MCF 10A (cell line): ENCODE data around the gene LMO2. TPM values are rescaled to one million over a fixed set of nuclear protein-coding genes. Genes with fewer than 3 reads are reported as not detected.

Experiments
- BruUV-seq: library from RNA; stranded (reverse); fragments of 400-500 nt; replicated peaks from 2 replicates; lab custom pipeline; 2021; lab: Mats Ljungman, UMichigan
- CTCF ChIA-PET: fragments of 300-600 bp; sonication (Branson Sonifier 250); formaldehyde crosslinking; extraction: SDS; loops from one replicate; lab custom pipeline; 2021; ENCODE audit warnings: antibody characterized with exemption, inconsistent platforms; lab: Yijun Ruan, JAX
- POLR2A ChIA-PET: fragments of 300-600, 350-650 bp; sonication (Branson Sonifier 250); formaldehyde crosslinking; extraction: SDS; loops from one replicate; lab custom pipeline; 2020; ENCODE audit warnings: antibody characterized with exemption, inconsistent platforms; lab: Yijun Ruan, JAX
- DNase-seq: peaks from one replicate; pipeline ENCODE4 v3.0.0-alpha.2; 2018; ENCODE audit not compliant: unreplicated experiment
- H3K27ac Mint-ChIP-seq: one replicate; pipeline ENCODE4 v1.8.0; 2022; ENCODE audit warnings: mild to moderate bottlenecking, low read depth, mixed read lengths; ENCODE audit not compliant: unreplicated experiment
- H3K27me3 Mint-ChIP-seq: one replicate; pipeline ENCODE4 v1.8.0; 2022; ENCODE audit warnings: mixed read lengths; ENCODE audit not compliant: insufficient read depth, unreplicated experiment
- H3K36me3 Mint-ChIP-seq: one replicate; pipeline ENCODE4 v1.8.0; 2022; ENCODE audit warnings: mild to moderate bottlenecking, moderate library complexity, mixed read lengths; ENCODE audit not compliant: insufficient read depth, unreplicated experiment
- H3K4me1 Mint-ChIP-seq: one replicate; pipeline ENCODE4 v1.8.0; 2022; ENCODE audit warnings: mixed read lengths; ENCODE audit not compliant: insufficient read depth, unreplicated experiment
- H3K4me3 Mint-ChIP-seq: one replicate; pipeline ENCODE4 v1.8.0; 2022; ENCODE audit warnings: mild to moderate bottlenecking, moderate library complexity, mixed read lengths; ENCODE audit not compliant: unreplicated experiment
- H3K9me3 Mint-ChIP-seq: one replicate; pipeline ENCODE4 v1.8.0; 2022; ENCODE audit warnings: mixed read lengths; ENCODE audit not compliant: unreplicated experiment
- intact Hi-C: fragments of 100-400 bp; cut with micrococcal nuclease; formaldehyde crosslinking; loops from 2 replicates; pipeline ENCODE4 v1.14.1; 2022
- total RNA-seq: library from RNA; stranded (reverse); gene quantifications from 2 replicates; pipeline ENCODE4 v1.2.3, GENCODE V29; 2022
- TF ChIP-seq, protein P1 (sequence below): fragments of 200-600 bp; IDR thresholded peaks from one replicate; pipeline ENCODE4 v1.8.0; 2022; ENCODE audit warnings: antibody characterized with exemption, mild to moderate bottlenecking; ENCODE audit not compliant: unreplicated experiment

The LMO2 gene
- total RNA-seq, 1 experiment from 2014 or later: 0.89 TPM

DNA sequence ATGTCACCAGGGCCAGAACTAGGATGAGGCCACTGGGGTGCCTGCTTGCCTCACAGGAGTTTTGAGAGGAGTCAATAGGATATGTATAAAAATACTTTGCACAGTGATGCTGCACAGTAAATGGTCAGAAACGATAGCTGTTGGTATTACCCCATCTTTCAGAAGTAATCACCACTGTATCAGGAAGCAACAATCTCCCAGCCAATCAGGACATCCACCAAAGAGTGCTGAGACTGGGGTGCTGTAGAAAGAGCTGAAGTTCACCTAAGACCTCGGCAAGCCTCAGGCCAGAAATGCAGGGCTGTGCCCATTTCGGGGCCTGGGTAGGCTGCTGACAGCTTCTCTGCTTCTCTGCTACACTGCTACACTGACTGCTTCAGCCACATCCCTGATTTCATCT, 17.4 kb downstream of the LMO2 start:
- intact Hi-C loops: no loop called here

DNA sequence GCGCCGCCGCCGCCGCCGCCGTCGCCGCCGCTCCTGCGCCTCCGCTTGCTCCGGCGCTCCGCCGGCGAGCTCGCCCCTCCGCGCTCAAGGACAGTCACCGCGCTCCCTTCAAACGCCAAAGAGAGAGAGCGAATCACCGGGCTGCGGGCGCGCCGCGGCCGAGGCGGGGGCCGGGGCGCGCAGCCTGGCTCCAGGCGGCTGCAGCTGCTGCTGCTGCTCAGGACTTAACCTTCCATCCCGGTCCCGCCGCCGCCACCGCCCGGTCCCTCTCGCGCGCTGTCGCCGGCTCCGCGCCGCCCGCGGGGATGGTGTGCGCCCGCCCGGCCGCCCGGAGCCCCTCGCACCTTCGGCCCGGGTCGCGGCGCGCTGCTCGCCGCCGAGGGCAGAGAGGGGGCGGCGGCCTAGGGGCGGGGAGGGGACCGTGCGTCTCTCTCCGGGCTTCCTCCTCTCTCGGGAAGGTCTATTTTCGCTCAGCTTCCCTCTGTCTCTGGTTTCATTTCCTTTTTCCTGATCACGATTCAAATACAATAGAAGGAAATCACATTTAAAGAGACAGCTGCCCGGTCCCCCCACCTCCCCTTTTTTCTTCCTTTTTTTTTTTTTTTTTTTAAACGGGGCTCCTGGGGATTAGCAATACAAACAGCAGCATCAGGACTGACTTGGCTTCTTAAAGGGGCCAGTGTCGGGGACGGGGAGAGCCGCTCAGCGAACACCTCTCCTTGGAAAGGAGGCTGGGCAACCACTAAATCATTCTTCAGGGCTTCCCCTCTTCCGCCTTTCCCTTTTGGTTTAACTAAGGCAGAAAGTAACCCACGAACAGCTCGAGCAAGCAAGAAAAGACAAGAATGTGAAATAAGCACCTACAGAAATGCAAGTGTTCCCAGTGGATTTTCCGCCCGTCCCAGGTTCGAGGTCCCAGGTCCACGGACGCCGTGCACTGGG, 22.1 kb downstream of the LMO2 start:
- no peaks in the 10 kb centered on the region for H3K4me1 Mint-ChIP-seq
- DNase-seq: peak; percentile 33
- no peak overlapping the region for H3K27ac Mint-ChIP-seq
- H3K4me3 Mint-ChIP-seq: peak overlapping the region; percentile 86
- no peaks in the 10 kb centered on the region for H3K36me3 Mint-ChIP-seq
- POLR2A ChIA-PET: interaction anchor here (0.6 to 1.3 kb wide), 4 partner anchors 55 to 624 kb away, joined by 3 to 5 read pairs (median 4); no protein-coding TSS in a partner anchor
- H3K9me3 Mint-ChIP-seq: no peaks in the 10 kb centered on the region
- no TSS peak for BruUV-seq
- CTCF ChIA-PET: interaction anchor here (0.7 to 4.1 kb wide), 4 partner anchors 12 to 118 kb away, joined by 3 to 25 read pairs (median 5); no protein-coding TSS in a partner anchor
- TF ChIP-seq, protein P1, sequence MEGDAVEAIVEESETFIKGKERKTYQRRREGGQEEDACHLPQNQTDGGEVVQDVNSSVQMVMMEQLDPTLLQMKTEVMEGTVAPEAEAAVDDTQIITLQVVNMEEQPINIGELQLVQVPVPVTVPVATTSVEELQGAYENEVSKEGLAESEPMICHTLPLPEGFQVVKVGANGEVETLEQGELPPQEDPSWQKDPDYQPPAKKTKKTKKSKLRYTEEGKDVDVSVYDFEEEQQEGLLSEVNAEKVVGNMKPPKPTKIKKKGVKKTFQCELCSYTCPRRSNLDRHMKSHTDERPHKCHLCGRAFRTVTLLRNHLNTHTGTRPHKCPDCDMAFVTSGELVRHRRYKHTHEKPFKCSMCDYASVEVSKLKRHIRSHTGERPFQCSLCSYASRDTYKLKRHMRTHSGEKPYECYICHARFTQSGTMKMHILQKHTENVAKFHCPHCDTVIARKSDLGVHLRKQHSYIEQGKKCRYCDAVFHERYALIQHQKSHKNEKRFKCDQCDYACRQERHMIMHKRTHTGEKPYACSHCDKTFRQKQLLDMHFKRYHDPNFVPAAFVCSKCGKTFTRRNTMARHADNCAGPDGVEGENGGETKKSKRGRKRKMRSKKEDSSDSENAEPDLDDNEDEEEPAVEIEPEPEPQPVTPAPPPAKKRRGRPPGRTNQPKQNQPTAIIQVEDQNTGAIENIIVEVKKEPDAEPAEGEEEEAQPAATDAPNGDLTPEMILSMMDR: no peak
- intact Hi-C loops: no loop called here
- no peaks in the 10 kb centered on the region for H3K27me3 Mint-ChIP-seq

More for the DNA sequence above, 17.4 kb downstream of the LMO2 start:
- peaks cover 17% of the 10 kb centered on the region for H3K27me3 Mint-ChIP-seq
- CTCF ChIA-PET: interaction anchor here (0.5 to 2.5 kb wide), 6 partner anchors 9 to 228 kb away, joined by 3 to 17 read pairs (median 4); no protein-coding TSS in a partner anchor
- POLR2A ChIA-PET: interaction anchor here (0.7 to 1.1 kb wide), 3 partner anchors 11 to 79 kb away, joined by 3 read pairs; no protein-coding TSS in a partner anchor
- H3K4me1 Mint-ChIP-seq: no peaks in the 10 kb centered on the region
- H3K9me3 Mint-ChIP-seq: no peaks in the 10 kb centered on the region
- TF ChIP-seq, protein P1: no peak
- H3K4me3 Mint-ChIP-seq: no peak overlapping the region
- H3K36me3 Mint-ChIP-seq: no peaks in the 10 kb centered on the region
- no peak overlapping the region for H3K27ac Mint-ChIP-seq
- no TSS peak for BruUV-seq
- no peak for DNase-seq

DNA sequence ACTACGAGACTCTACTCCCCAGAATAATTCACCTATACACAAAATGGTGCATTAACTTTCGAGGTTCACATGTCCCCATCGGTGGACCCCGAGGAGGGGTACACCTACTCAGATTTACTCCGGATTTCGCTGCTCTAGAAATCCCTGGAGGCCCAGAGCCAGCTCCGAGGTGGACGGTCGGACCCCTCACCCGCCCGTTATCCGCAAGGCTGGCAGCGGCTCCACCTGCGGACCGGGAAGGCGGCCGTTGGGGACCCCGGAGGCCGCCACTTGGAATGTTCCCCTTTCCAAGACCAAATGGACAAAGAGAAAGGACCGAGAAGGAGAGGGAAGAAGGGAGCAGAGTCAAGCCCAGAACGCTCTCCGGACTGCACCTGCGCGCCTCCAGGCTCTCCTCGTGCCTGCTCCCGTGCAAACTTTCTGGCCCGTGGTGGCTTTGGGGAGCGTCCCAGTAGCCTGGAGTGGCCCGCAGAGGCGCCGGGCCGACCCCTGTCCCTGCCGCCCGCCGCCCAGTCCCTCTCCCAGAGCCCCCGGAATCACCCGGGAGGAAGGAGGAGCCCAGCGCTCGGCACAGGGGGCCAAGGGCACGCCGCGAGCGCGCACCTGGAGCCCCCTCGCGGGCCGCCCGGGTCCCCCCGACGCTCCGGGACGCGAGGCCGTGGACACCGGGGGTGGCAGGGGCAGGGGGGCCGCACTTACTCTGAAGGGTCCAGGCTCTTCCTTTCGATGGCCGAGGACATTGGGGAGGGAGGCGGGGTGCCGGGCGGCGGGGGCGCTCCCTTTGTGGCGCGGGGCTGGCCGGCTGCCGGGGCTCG, 23.0 kb downstream of the LMO2 start:
- POLR2A ChIA-PET: interaction anchor here (0.6 to 1.3 kb wide), 3 partner anchors 56 to 184 kb away, joined by 3 to 5 read pairs (median 4); no protein-coding TSS in a partner anchor
- TF ChIP-seq, protein P1: no peak
- no peaks in the 10 kb centered on the region for H3K36me3 Mint-ChIP-seq
- H3K9me3 Mint-ChIP-seq: no peaks in the 10 kb centered on the region
- H3K27ac Mint-ChIP-seq: no peak overlapping the region
- BruUV-seq: no TSS peak
- CTCF ChIA-PET: interaction anchor here (0.6 to 4.1 kb wide), 7 partner anchors 11 to 119 kb away, joined by 3 to 27 read pairs (median 3); no protein-coding TSS in a partner anchor
- intact Hi-C loops: no loop called here
- DNase-seq: no peak
- no peaks in the 10 kb centered on the region for H3K4me1 Mint-ChIP-seq
- no peaks in the 10 kb centered on the region for H3K27me3 Mint-ChIP-seq
- H3K4me3 Mint-ChIP-seq: peak overlapping the region; percentile 86
